NB4 (cell line): ENCODE results near the gene ARHGEF38.

Experiments
- CTCF ChIP-seq: IDR thresholded peaks from one replicate; pipeline ENCODE4 v1.5.1; 2012; ENCODE audit warnings: low read depth, low read length
- MAX ChIP-seq: IDR thresholded peaks from 2 replicates; pipeline ENCODE4 v1.6.1; 2011; ENCODE audit warnings: low read depth, low read length
- POLR2A ChIP-seq: IDR thresholded peaks from 2 replicates; pipeline ENCODE4 v1.6.1; 2011; ENCODE audit warnings: mild to moderate bottlenecking; ENCODE audit not compliant: insufficient read length; ENCODE audit errors: extremely low read depth

GRCh38 chr4:105619188-105619931, 66.9 kb downstream of the ARHGEF38 start:
- TF ChIP-seq CTCF (no peak), MAX (no peak), POLR2A (no peak)
